ENCODE results near the gene GPR39. TPM values are rescaled to one million over a fixed set of nuclear protein-coding genes. Genes with fewer than 3 reads are reported as not detected.

The GPR39 gene
- total and polyA plus RNA-seq, 12 donors = 0.04 TPM; not detected in 11

- no peak overlapping the region for H3K4me3 ChIP-seq
- no peaks in the 10 kb centered on the region for H3K36me3 ChIP-seq
- peaks cover 0 to 3% (median 0%) of the 10 kb centered on the region in 7 donors for H3K27me3 ChIP-seq
- WGBS, 2 donors = 75 to 88% methylated on average over 3 of the region's 3 CpGs
- H3K4me1 ChIP-seq = no peaks in the 10 kb centered on the region
- DNase-seq (no peak), ATAC-seq (no peak)
- H3K27ac ChIP-seq = no peak overlapping the region
- intact Hi-C loops (cut with DNase I) = no loop called here
- TF ChIP-seq CTCF (IDR thresholded peaks at IDR 0.05) = no peak
- no peaks in the 10 kb centered on the region for H3K9me3 ChIP-seq
Observed at GRCh38 chr2:132680544-132680943, 263.9 kb downstream of the GPR39 start.

DNA sequence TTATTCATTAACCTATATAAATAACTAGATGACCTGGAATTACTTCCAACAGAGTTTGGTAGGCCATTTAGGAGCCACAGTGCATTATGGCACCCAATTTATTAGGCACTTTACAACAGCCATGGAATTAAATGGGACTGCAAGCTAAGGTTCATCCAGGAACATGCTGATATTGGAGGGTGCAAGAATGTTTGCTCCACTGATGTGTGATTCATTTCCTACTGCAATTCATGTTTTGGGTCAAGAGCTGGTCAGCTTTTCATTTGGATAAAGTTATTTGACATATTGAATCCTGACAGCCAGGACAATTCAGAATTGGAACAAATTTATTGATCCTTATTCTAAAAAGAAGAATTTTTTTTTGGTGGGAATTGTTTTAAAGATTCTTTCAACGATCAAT lies 265.2 kb downstream of the GPR39 start:
- Histone ChIP-seq H3K27ac (no peak overlapping the region), H3K36me3 (no peaks in the 10 kb centered on the region), H3K4me1 (no peaks in the 10 kb centered on the region), H3K27me3 (peaks cover 0 to 3% (median 0%) of the 10 kb centered on the region in 7 donors), H3K9me3 (no peaks in the 10 kb centered on the region), H3K4me3 (no peak overlapping the region)
- DNase-seq (no peak), ATAC-seq (no peak)
- WGBS, 2 donors = 94% methylated on average over 1 of the region's 1 CpG
- no peak for TF ChIP-seq CTCF (IDR thresholded peaks at IDR 0.05)
- intact Hi-C loops (cut with DNase I) = no loop called here

DNA sequence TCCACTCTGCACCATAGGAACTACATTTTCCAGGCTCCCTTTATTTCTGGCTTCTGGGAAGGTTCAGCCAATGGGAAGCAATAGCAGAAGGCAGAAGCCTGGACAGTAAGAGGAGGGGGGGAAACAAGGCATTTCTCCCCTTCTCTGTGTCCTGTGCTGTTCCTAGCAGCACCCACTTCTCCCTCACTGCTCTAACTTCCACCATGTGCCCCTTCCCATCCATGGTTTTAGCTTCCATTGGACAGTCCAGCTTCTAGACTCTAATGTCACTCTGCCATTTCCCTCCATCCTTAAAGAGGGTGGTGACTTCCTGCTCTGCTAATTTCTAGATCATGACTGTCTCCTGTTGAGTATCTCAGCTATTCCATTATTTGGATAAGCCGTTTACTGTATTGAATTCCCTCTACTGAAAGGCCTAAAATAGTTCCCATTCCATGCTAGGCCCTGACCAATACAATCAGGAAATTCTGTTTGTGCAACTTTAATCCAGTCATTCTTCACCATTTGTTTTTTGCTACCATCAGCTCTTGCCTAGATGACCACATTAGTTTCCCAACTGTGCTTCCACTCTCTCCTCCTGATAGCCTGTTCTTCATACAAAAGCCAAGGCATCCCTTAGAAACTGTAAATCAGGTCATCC lies 274.2 kb downstream of the GPR39 start:
- H3K27me3 ChIP-seq = no peaks in the 10 kb centered on the region
- no peak overlapping the region for H3K4me3 ChIP-seq
- DNase-seq (no peak), ATAC-seq (no peak)
- intact Hi-C loops (cut with DNase I) = no loop called here
- H3K27ac ChIP-seq = no peak overlapping the region
- H3K9me3 ChIP-seq = no peaks in the 10 kb centered on the region
- no peaks in the 10 kb centered on the region for H3K36me3 ChIP-seq
- no peaks in the 10 kb centered on the region for H3K4me1 ChIP-seq
- no peak for TF ChIP-seq CTCF (IDR thresholded peaks at IDR 0.05)
- 59 to 66% methylated on average over 1 of the region's 1 CpG for whole genome bisulfite sequencing, 2 donors

GRCh38 chr2:132691556-132691955 lies 275.0 kb downstream of the GPR39 start:
- intact Hi-C loops (cut with DNase I) = no loop called here
- H3K36me3 ChIP-seq = no peaks in the 10 kb centered on the region
- ATAC-seq = no peak
- H3K27me3 ChIP-seq = no peaks in the 10 kb centered on the region
- H3K4me3 ChIP-seq = no peak overlapping the region
- H3K9me3 ChIP-seq = no peaks in the 10 kb centered on the region
- 94 to 95% methylated on average over 4 of the region's 4 CpGs for WGBS, 2 donors
- no peak for TF ChIP-seq CTCF (IDR thresholded peaks at IDR 0.05)
- DNase-seq = no peak
- no peaks in the 10 kb centered on the region for H3K4me1 ChIP-seq
- no peak overlapping the region for H3K27ac ChIP-seq

All from heart right ventricle (tissue), 16 donors.